Brain pericyte (primary cell): Measurements from ENCODE around the gene CMTR1.
"Not testable (repeated sequence)": the region's sequence is repeated elsewhere in the genome, so short reads cannot be mapped to it uniquely, and the experiment has no call there.

Experiments used
- DNase-seq: peaks from one replicate; pipeline ENCODE4 v3.0.0-alpha.2; 2012; ENCODE audit warnings: low read depth, low spot score

The CMTR1 gene

GRCh38 chr6:37433657-37434271 is 743 bp downstream of the CMTR1 start:
- DNase-seq, result no peak

- DNase-seq, result no peak
Observed at GRCh38 chr6:37435373-37435772, 2.4 kb downstream of the CMTR1 start.

- no peak for DNase-seq
Observed at GRCh38 chr6:37435816-37436215, 2.8 kb downstream of the CMTR1 start.

GRCh38 chr6:37438930-37439329 is 5.9 kb downstream of the CMTR1 start:
- no peak for DNase-seq

GRCh38 chr6:37441651-37442050 is 8.6 kb downstream of the CMTR1 start:
- DNase-seq, result no peak

GRCh38 chr6:37442416-37443215 is 9.6 kb downstream of the CMTR1 start:
- no peak for DNase-seq

GRCh38 chr6:37443216-37443542 is 10.2 kb downstream of the CMTR1 start:
- DNase-seq, result not testable (repeated sequence)

GRCh38 chr6:37449984-37450383 is 17.0 kb downstream of the CMTR1 start:
- no peak for DNase-seq

GRCh38 chr6:37451441-37452193 is 18.6 kb downstream of the CMTR1 start:
- no peak for DNase-seq

- no peak for DNase-seq
Observed at GRCh38 chr6:37452522-37452921, 19.5 kb downstream of the CMTR1 start.

- DNase-seq, result no peak
Observed at GRCh38 chr6:37454420-37455140, 21.6 kb downstream of the CMTR1 start.

GRCh38 chr6:37456126-37456525 is 23.1 kb downstream of the CMTR1 start:
- no peak for DNase-seq

- DNase-seq, result no peak
Observed at GRCh38 chr6:37456816-37457560, 24.0 kb downstream of the CMTR1 start.

- no peak for DNase-seq
Observed at GRCh38 chr6:37459981-37460800, 27.2 kb downstream of the CMTR1 start.

- DNase-seq, result no peak
Observed at GRCh38 chr6:37460805-37461204, 27.8 kb downstream of the CMTR1 start.

- DNase-seq, result no peak
Observed at GRCh38 chr6:37463110-37463509, 30.1 kb downstream of the CMTR1 start.

- DNase-seq, result no peak
Observed at GRCh38 chr6:37467718-37468117, 34.7 kb downstream of the CMTR1 start.

- DNase-seq, result no peak
Observed at GRCh38 chr6:37473364-37474095, 40.5 kb downstream of the CMTR1 start.

GRCh38 chr6:37474316-37474715 is 41.3 kb downstream of the CMTR1 start:
- DNase-seq, result no peak

- DNase-seq, result no peak
Observed at GRCh38 chr6:37477191-37477590, 44.2 kb downstream of the CMTR1 start.
